AG09309 (cell line): Measurements from ENCODE around the gene TMEM204.

ENCODE experiments used
- DNase-seq: peaks from one replicate; pipeline ENCODE4 v3.0.0-alpha.2; 2010; ENCODE audit warnings: low read depth
- H3K4me3 ChIP-seq: 2 replicates; pipeline ENCODE4 v1.5.1; 2011; ENCODE audit warnings: mild to moderate bottlenecking, low read depth, low read length, moderate library complexity; ENCODE audit not compliant: control insufficient read depth
- TF ChIP-seq, protein P1 (sequence below): IDR thresholded peaks from 2 replicates; pipeline ENCODE4 v1.5.1; 2011; ENCODE audit warnings: mild to moderate bottlenecking, low read depth, low read length, inconsistent platforms; ENCODE audit not compliant: insufficient read depth, control insufficient read depth; ENCODE audit errors: missing control alignments

Gene TMEM204

DNA sequence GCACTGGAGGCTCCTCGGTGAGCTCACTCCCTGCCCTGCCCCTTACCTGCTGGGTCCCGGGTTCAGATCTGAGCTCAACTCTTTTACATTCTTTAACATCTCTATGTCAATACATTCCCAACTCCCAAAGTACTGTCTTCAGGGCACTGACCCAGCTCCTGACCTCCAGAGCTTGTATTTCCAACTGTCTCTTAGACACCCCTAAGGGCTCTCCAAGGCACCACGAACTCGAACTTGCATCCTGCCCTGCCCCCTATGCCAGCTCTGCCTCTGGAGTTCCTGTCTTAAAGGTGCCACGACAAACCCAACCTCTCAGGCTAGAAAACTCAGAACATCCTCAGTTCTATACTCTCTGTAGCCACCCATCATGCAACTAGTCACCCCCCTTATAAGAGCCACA lies 39.8 kb downstream of the TMEM204 start:
- TF ChIP-seq, protein P1, sequence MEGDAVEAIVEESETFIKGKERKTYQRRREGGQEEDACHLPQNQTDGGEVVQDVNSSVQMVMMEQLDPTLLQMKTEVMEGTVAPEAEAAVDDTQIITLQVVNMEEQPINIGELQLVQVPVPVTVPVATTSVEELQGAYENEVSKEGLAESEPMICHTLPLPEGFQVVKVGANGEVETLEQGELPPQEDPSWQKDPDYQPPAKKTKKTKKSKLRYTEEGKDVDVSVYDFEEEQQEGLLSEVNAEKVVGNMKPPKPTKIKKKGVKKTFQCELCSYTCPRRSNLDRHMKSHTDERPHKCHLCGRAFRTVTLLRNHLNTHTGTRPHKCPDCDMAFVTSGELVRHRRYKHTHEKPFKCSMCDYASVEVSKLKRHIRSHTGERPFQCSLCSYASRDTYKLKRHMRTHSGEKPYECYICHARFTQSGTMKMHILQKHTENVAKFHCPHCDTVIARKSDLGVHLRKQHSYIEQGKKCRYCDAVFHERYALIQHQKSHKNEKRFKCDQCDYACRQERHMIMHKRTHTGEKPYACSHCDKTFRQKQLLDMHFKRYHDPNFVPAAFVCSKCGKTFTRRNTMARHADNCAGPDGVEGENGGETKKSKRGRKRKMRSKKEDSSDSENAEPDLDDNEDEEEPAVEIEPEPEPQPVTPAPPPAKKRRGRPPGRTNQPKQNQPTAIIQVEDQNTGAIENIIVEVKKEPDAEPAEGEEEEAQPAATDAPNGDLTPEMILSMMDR, result no peak

DNA sequence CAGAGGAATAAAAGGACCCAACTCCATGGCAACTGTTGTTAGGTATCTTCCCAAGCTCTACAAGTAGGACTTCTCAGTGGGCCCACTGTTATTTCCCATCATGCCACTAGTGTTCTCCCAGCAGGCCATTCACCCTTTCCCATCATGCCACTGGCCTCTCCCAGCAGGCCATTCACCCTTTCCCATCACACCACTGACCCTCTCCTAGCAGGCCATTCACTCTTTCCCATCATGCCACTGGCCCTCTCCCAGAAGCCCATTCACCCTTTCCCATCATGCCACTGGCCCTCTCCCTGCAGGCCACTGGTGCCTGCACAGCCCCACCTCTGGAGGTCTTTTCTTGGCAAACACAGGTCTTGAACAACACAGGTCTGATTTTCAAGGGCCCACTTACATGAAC lies 42.1 kb downstream of the TMEM204 start:
- TF ChIP-seq, protein P1, result no peak
- no peak for DNase-seq

More for the DNA sequence above, 39.8 kb downstream of the TMEM204 start:
- no peak for DNase-seq
- H3K4me3 ChIP-seq, result no peak overlapping the region

GRCh38 chr16:1579214-1579613 lies 45.7 kb downstream of the TMEM204 start:
- H3K4me3 ChIP-seq, result no peak overlapping the region
- TF ChIP-seq, protein P1, result no peak
- DNase-seq, result no peak

More for the DNA sequence above, 42.1 kb downstream of the TMEM204 start:
- H3K4me3 ChIP-seq, result no peak overlapping the region

DNA sequence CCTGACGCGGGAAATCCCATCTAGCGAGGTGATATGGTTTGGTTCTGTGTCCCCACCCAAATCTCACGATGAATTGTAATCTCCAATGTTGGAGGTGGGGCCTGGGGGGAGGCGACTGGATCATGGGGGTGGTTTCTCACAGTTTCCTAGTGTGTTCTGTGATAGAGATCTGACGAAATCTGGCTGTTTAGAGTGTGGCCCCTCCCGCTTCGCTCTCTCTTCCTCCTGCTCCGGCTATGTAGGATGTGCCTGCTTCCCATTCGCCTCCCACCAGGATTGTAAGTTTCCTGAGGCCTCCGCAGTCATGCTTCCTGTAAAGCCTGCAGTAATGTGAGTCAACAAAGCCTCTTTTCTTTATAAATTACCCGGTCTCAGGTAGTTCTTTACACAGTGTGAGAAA lies 46.8 kb downstream of the TMEM204 start:
- DNase-seq, result no peak
- TF ChIP-seq, protein P1, result no peak

DNA sequence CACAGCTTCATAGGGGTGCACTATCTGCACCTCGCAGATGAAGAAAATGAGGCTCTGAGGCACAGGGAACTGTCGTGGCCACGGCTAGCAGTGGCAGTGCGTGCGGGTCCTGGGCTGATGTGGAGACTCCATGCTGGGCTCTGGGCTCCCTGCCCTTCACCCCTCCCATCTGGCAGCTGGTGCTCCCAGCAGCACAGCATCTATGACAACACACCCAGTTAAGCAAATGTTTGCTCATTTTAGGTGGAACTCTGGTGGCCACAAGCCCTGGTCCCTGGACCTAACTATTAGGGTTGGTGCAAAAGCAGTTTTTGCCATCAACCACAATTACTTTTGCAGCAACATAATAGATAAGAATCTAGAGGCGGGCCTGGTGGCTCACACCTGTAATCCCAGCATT lies 47.5 kb downstream of the TMEM204 start:
- H3K4me3 ChIP-seq, result no peak overlapping the region
- no peak for DNase-seq
- TF ChIP-seq, protein P1, result no peak

More for the DNA sequence above, 46.8 kb downstream of the TMEM204 start:
- no peak overlapping the region for H3K4me3 ChIP-seq

DNA sequence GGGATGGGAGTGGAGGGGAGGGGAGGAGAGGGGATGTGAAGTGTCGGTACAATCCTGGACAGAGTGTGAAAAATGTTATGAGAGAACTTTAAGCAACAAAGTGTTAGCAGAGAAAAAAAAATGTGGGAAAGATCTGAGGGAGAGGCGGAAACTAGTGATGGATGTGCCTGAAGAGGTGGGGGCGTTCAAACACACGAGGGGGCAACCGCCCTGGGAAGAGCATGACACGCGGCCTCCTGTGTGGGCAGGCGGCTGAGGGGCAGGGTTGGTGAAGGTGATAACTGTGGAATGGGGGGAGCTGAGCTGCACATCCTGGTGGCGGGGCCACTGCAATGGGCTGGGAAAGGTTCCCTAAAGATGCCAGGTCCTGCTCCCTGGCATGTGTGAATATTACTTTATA lies 48.3 kb downstream of the TMEM204 start:
- TF ChIP-seq, protein P1, result no peak
- no peak overlapping the region for H3K4me3 ChIP-seq
- DNase-seq, result no peak

- H3K4me3 ChIP-seq, result no peak overlapping the region
- DNase-seq, result no peak
- TF ChIP-seq, protein P1, result no peak
Observed at GRCh38 chr16:1583180-1583579, 49.7 kb downstream of the TMEM204 start.
